Endometrial microvascular endothelial cells (primary cell): ENCODE data around the gene ST3GAL2. TPM values are rescaled to one million over a fixed set of nuclear protein-coding genes. Genes with fewer than 3 reads are reported as not detected.

Experiments used
- in situ Hi-C: cut with HindIII; loops from 2 replicates; pipeline ENCODE4 v1.10.0; 2017; ENCODE audit warnings: low sequenced_read_pairs, low pct_unique_long_range_greater_than_20kb; ENCODE audit errors: inconsistent ontology term
- total RNA-seq: library from RNA; depleted of rRNA; stranded (reverse); fragments of >200 nt; gene quantifications from one replicate; pipeline ENCODE4 v1.2.3, GENCODE V29; 2015; ENCODE audit errors: inconsistent ontology term

The ST3GAL2 gene
- total RNA-seq, 1 donor from 2014 or later, result 31.0 TPM

- in situ Hi-C loops, result no loop called here
These were observed 5.6 kb upstream of the ST3GAL2 start for GRCh38 chr16:70444249-70445063.

- in situ Hi-C loops, result no loop called here
These were observed 3.4 kb upstream of the ST3GAL2 start for GRCh38 chr16:70442344-70442743.

- in situ Hi-C loops, result no loop called here
These were observed 2.6 kb upstream of the ST3GAL2 start for GRCh38 chr16:70441406-70441990.

- in situ Hi-C loops, result no loop called here
These were observed 1.3 kb upstream of the ST3GAL2 start for GRCh38 chr16:70440009-70440692.

GRCh38 chr16:70438585-70438968, 323 bp downstream of the ST3GAL2 start:
- in situ Hi-C loops, result no loop called here

- in situ Hi-C loops, result no loop called here
These were observed 1.0 kb downstream of the ST3GAL2 start for GRCh38 chr16:70437582-70438557.

- in situ Hi-C loops, result no loop called here
These were observed 1.8 kb downstream of the ST3GAL2 start for GRCh38 chr16:70437017-70437581.

- in situ Hi-C loops, result no loop called here
These were observed 4.2 kb downstream of the ST3GAL2 start for GRCh38 chr16:70434484-70435260.

GRCh38 chr16:70433458-70434103, 5.3 kb downstream of the ST3GAL2 start:
- in situ Hi-C loops, result no loop called here

- in situ Hi-C loops, result no loop called here
These were observed 6.0 kb downstream of the ST3GAL2 start for GRCh38 chr16:70432723-70433457.

- in situ Hi-C loops, result no loop called here
These were observed 6.6 kb downstream of the ST3GAL2 start for GRCh38 chr16:70432356-70432722.

GRCh38 chr16:70430667-70431536, 8.0 kb downstream of the ST3GAL2 start:
- in situ Hi-C loops, result no loop called here

- in situ Hi-C loops, result no loop called here
These were observed 8.8 kb downstream of the ST3GAL2 start for GRCh38 chr16:70429888-70430666.

- in situ Hi-C loops, result no loop called here
These were observed 10.5 kb downstream of the ST3GAL2 start for GRCh38 chr16:70428178-70428998.
